Progenitor cell of endocrine pancreas (in vitro differentiated cells): Measurements from ENCODE around the gene LRRK2. TPM values are rescaled to one million over a fixed set of nuclear protein-coding genes. Genes with fewer than 3 reads are reported as not detected.

Source experiments
- DNase-seq: peaks from one replicate; pipeline ENCODE4 v3.0.0; 2021; ENCODE audit warnings: low spot score; ENCODE audit not compliant: unreplicated experiment
- H3K27ac Mint-ChIP-seq: 2 replicates; pipeline ENCODE4 v1.8.0; 2021; ENCODE audit warnings: mild to moderate bottlenecking, moderate library complexity, mixed read lengths
- H3K27me3 Mint-ChIP-seq: 2 replicates; pipeline ENCODE4 v1.8.0; 2021; ENCODE audit warnings: mixed read lengths
- H3K36me3 Mint-ChIP-seq: 2 replicates; pipeline ENCODE4 v1.8.0; 2022; ENCODE audit warnings: mixed read lengths; ENCODE audit not compliant: insufficient read depth
- H3K4me1 Mint-ChIP-seq: 2 replicates; pipeline ENCODE4 v1.8.0; 2021; ENCODE audit warnings: low read depth, mixed read lengths
- H3K4me3 Mint-ChIP-seq: 2 replicates; pipeline ENCODE4 v1.8.0; 2021; ENCODE audit warnings: low read depth, mild to moderate bottlenecking, moderate library complexity, mixed read lengths
- H3K9me3 Mint-ChIP-seq: 2 replicates; pipeline ENCODE4 v1.8.0; 2021; ENCODE audit warnings: low read depth, mixed read lengths
- CTCF ChIP-seq: fragments of 200-600 bp; sonication (generic); IDR thresholded peaks from one replicate; pipeline ENCODE4 v1.5.0; 2021; ENCODE audit warnings: antibody characterized with exemption, mild to moderate bottlenecking; ENCODE audit not compliant: unreplicated experiment
- total RNA-seq: library from RNA; stranded (reverse); gene quantifications from 2 replicates; pipeline ENCODE4 v1.2.1, GENCODE V29; 2021

The LRRK2 gene
- total RNA-seq, 1 donor from 2014 or later: 0.72 TPM

GRCh38 chr12:40229690-40230651 lies 5.2 kb downstream of the LRRK2 start:
- no peak for DNase-seq
- Mint-ChIP-seq H3K4me1 (peaks cover 5% of the 10 kb centered on the region), H3K27ac (no peak overlapping the region), H3K27me3 (peaks cover 18% of the 10 kb centered on the region), H3K36me3 (no peaks in the 10 kb centered on the region), H3K9me3 (no peaks in the 10 kb centered on the region), H3K4me3 (no peak overlapping the region)
- no peak for TF ChIP-seq CTCF

- Mint-ChIP-seq H3K4me1 (peaks cover 3% of the 10 kb centered on the region), H3K27me3 (no peaks in the 10 kb centered on the region), H3K4me3 (no peak overlapping the region), H3K27ac (no peak overlapping the region), H3K9me3 (no peaks in the 10 kb centered on the region), H3K36me3 (no peaks in the 10 kb centered on the region)
- no peak for DNase-seq
- no peak for TF ChIP-seq CTCF
Measured at GRCh38 chr12:40232602-40233001, 7.8 kb downstream of the LRRK2 start.

GRCh38 chr12:40233741-40234367 lies 9.1 kb downstream of the LRRK2 start:
- no peak for DNase-seq
- no peak for TF ChIP-seq CTCF
- no peaks in the 10 kb centered on the region for H3K27me3 Mint-ChIP-seq
- H3K9me3 Mint-ChIP-seq: no peaks in the 10 kb centered on the region
- H3K27ac Mint-ChIP-seq: no peak overlapping the region
- H3K36me3 Mint-ChIP-seq: no peaks in the 10 kb centered on the region
- H3K4me3 Mint-ChIP-seq: no peak overlapping the region
- peaks cover 12% of the 10 kb centered on the region for H3K4me1 Mint-ChIP-seq

- DNase-seq: no peak
- H3K4me3 Mint-ChIP-seq: no peak overlapping the region
- no peak for TF ChIP-seq CTCF
- H3K9me3 Mint-ChIP-seq: no peaks in the 10 kb centered on the region
- H3K27ac Mint-ChIP-seq: peak overlapping the region; percentile 42
- peaks cover 14% of the 10 kb centered on the region for H3K4me1 Mint-ChIP-seq
- H3K36me3 Mint-ChIP-seq: no peaks in the 10 kb centered on the region
- no peaks in the 10 kb centered on the region for H3K27me3 Mint-ChIP-seq
Measured at GRCh38 chr12:40236357-40236850, 11.6 kb downstream of the LRRK2 start.

- no peak for DNase-seq
- Mint-ChIP-seq H3K27ac (no peak overlapping the region), H3K9me3 (no peaks in the 10 kb centered on the region), H3K27me3 (no peaks in the 10 kb centered on the region), H3K36me3 (no peaks in the 10 kb centered on the region), H3K4me1 (peaks cover 14% of the 10 kb centered on the region), H3K4me3 (no peak overlapping the region)
- TF ChIP-seq CTCF: no peak
Measured at GRCh38 chr12:40238266-40238902, 13.6 kb downstream of the LRRK2 start.
